ENCODE data around the gene RPS6KA3.
"Not testable (repeated sequence)": the region's sequence is repeated elsewhere in the genome, so short reads cannot be mapped to it uniquely, and the experiment has no call there.

The RPS6KA3 gene

DNA sequence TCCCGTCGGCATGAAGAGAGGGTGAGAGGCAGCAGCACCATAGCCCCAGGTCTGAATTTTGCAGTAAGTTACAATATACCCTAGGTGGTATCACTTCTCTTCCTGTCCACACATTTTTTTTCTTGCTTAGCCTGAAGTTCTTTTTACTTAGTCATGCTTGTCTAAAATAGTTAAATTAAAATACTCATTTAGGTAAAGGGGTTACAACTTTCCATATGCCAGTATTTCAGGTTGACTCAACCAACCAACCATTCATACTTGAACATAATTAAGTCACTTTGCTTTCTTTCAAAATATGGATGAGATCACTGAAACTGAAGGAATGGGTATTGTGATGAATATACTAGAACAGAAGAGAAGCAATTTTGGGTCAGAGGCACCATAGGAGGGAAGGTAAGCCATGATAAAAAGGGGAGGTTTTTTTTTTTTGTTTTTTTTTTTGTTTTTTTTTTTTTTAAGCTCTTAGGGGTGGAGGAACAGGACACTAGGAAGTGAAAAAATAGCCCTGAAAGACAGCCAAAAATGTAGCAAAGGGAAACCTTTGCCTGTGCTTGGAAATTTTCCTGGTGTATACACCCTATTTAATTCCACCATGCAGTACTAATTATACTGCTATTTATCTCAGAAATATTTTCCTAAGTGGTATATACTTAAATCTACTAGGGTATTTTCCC is 41.8 kb downstream of the RPS6KA3 start:
- in situ Hi-C loops (cut with MboI; ENCODE audit: low sequenced_read_pairs), result no loop called here

DNA sequence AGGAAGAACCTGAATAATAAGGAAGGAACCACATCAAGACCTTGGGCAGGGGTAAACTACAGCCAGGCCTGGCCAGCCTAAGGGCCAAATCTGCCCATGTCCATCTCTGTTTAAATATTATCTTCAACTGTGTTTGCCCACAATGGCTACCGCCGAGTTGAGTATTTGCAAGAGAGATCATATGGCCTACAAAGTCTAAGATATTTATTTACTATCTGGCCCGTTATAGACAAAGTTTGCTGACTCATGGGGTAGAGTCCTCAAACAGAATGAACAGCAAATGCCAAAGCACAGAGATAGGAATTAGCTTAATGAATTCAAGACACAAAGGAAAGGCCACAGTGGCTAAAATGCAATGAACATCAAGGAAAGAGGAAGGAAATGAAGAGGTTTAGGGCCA is 44.8 kb downstream of the RPS6KA3 start:
- in situ Hi-C loops (cut with MboI; ENCODE audit: low sequenced_read_pairs), result no loop called here

DNA sequence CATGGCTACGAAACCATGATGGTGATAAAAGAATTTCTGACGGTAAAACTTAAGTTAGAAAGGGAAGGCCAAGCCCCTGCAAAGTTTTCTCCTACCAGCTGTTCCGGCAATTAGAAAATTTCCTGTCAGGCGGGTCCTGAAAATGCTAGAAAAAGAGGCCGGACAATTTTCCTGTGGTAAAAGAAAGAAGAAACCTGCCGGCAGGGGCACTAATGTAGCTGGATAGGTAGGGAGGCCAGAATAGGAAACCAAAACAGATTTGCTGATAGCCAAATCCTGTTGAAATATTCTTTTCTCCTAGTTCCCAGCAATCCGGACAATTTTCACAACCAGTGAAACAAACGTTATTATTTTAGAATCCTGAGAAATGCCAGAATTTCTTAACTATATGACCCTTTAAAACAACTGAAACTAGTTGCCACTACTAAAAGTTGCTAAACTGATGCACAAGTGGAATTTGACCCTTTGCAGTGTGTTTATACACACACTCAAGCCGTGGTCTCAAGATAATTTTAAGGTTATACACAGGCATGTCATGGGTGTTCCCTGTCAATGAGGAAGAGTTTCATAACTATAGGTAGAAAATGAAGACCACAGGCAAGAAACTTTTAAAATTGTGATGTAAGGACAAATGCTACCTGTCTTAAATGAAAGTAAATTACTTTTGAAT is 47.7 kb downstream of the RPS6KA3 start:
- in situ Hi-C loops (cut with MboI; ENCODE audit: low sequenced_read_pairs), result no loop called here

GRCh38 chrX:20217906-20218305 is 48.8 kb downstream of the RPS6KA3 start:
- in situ Hi-C loops (cut with MboI; ENCODE audit: low sequenced_read_pairs), result no loop called here

DNA sequence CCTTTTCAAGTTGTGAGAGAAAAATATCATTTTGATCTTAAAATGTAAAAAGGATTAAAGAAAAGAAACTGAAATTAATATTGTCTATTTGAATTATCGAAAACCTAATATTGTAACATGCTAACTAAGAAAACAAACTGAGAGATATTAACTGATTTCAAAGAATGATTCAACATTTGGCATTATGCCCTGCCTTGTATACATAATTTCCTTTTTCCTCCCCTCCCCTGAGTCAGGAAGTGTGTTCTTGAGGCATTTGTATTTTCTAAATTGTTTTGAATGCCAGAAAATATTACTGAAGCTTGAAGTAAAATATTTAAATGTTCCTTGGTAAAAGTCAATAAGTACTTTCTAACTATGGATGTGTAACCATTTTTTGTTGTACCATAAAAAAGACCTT is 49.4 kb downstream of the RPS6KA3 start:
- in situ Hi-C loops (cut with MboI; ENCODE audit: low sequenced_read_pairs), result no loop called here

GRCh38 chrX:20215565-20215964 is 51.1 kb downstream of the RPS6KA3 start:
- in situ Hi-C loops (cut with MboI; ENCODE audit: low sequenced_read_pairs), result no loop called here

DNA sequence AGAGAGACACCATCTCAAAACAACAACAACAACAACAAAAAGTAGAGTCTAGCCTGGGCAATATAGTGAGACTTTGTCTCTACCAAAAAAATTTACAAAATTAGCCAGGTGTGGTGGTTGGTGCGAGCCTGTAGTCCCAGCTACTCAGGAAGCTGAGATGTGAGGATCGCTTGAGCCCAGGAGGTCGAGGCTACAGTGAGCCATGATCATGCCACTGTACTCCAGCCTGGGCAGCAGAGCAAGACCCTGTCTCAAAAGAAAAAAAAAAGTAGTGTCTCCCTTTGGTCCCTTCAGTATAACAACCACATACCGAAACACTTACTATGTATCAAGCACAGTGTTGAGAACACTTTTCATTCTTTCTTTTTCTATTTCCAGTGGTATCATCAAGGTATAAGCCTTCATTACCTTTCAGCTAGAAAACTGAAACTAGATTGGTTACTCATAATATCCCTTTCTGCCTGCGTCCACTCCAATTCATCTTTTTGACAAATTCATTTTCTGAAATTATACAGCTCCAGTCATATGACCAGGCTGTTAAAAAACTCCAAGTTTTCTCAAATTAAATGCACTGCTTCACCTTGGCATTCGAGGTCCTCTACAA is 54.1 kb downstream of the RPS6KA3 start:
- in situ Hi-C loops (cut with MboI; ENCODE audit: low sequenced_read_pairs), result no loop called here

DNA sequence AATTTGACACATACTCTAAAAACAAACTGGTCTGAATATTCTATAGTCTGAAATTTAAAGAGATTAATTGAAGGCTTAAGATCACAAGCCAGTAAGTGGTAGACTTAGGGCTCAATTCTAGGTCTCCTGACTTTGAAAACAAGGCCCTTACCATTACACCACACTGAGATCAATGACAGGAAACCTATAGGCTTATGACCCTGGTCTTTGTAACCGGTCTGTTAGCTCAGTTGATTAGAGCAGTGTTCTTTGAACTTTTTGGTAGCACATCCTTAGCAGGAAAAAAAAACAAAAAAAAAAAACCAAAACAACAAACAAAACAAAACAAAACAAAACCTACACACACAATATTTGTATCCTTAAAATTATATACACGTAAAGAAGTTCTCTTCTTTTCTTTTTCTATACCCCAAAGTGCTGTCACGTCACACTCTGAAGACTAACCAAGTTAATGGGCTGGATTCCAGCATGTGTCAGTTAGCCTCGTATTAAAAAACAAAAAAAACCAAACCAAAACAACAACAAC is 55.4 kb downstream of the RPS6KA3 start:
- in situ Hi-C loops (cut with MboI; ENCODE audit: low sequenced_read_pairs), result no loop called here

GRCh38 chrX:20205927-20206708 is 60.6 kb downstream of the RPS6KA3 start:
- in situ Hi-C loops (cut with MboI; ENCODE audit: low sequenced_read_pairs), result no loop called here

GRCh38 chrX:20204351-20204750 is 62.4 kb downstream of the RPS6KA3 start:
- in situ Hi-C loops (cut with MboI; ENCODE audit: low sequenced_read_pairs), result no loop called here

- in situ Hi-C loops (cut with MboI; ENCODE audit: low sequenced_read_pairs), result no loop called here
These were observed 69.0 kb downstream of the RPS6KA3 start for GRCh38 chrX:20197641-20198210.

GRCh38 chrX:20189171-20189570 is 77.5 kb downstream of the RPS6KA3 start:
- in situ Hi-C loops (cut with MboI; ENCODE audit: low sequenced_read_pairs), result no loop called here

DNA sequence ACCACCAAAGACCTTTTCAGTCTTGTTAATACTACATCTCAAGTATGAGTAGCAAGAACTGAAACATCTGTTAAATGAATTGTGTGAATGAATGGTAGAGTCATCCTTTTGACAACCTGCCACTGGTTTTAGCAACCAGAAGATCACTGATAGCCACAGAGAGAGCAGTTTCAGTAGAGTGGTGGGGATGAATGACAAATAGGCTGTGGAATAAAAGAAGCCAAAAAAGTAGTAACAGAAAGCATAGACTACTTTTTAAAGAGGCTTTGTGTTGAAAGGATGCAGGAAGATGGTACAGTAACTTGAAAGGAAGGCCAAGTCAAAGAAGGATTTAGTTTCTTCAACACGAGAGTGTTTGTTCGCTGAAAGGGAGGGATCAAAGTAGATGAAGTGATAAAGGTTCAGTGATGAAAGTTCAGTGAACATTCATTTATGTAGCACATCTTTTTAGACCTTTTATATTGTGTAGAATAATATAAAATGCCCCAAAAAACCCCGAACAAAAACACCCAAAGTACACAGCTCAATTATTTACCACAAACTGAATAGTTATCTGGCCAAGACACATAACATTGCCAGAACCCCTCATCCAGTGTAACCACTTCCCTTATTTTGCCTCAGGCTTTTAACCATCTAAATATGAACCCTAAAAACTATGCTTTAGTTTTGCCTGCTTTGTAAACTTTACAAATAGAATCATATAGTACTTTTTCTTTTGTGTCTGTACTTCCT is 84.9 kb downstream of the RPS6KA3 start:
- in situ Hi-C loops (cut with MboI; ENCODE audit: low sequenced_read_pairs), result no loop called here

DNA sequence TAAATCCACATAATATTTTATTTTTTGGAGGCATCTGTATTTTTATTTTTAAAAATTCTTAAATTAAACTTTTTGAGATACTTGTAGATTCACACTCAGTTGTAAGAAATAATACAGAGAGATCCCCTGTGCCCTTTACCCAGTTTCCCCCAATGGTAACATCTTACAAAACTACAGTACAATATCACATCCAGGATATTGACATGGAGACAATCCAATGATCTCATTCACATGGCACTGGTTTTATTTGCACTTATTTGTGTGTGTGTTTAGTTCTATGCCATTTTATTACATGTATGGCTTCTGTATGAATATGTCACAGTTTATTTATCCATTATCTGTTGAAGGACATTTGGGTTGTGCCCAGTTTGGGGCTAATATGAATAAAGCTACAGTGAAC is 89.6 kb downstream of the RPS6KA3 start:
- in situ Hi-C loops (cut with MboI; ENCODE audit: low sequenced_read_pairs), result no loop called here

- in situ Hi-C loops (cut with MboI; ENCODE audit: low sequenced_read_pairs), result no loop called here
These were observed 92.9 kb downstream of the RPS6KA3 start for GRCh38 chrX:20173856-20174255.

DNA sequence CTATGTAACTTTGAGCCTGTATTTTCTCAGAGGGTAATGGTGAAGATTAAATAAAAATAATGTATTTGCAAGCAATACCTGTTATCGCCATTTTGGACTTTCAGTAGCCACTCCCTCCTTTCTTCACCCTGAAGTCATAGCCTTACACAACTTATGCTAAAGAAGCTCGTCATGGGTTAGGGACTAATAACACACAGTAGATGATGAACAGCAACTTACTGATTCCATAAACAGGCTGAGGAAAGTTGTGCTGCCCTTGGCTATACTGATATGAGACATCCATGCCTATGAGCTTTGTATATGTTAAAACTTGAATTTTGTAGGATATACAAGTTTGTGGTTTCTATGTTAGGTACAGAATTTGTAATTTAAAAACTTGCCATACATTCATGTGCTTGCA is 93.4 kb downstream of the RPS6KA3 start:
- in situ Hi-C loops (cut with MboI; ENCODE audit: low sequenced_read_pairs), result no loop called here

DNA sequence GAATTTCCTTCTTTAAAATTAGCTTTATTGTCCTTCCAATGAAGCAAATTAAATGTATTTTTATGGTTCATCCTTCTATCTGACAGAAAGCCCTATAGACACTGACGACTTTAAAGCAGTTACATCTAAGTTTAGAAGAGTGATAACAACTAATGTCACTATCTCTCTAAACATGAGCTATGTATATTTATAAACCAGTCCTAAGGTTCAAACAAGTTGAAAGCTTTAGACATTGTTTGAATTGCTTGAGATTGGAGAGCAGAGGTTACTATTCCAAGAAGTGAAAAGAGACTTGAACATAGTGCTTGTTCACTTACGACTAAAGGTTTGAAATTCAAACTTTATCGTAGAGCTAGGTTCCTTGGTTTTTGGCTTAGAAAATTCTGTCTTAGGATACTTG is 94.8 kb downstream of the RPS6KA3 start:
- in situ Hi-C loops (cut with MboI; ENCODE audit: low sequenced_read_pairs), result no loop called here

GRCh38 chrX:20162516-20162915 is 104.2 kb downstream of the RPS6KA3 start:
- in situ Hi-C loops (cut with MboI; ENCODE audit: low sequenced_read_pairs), result not testable (repeated sequence)

DNA sequence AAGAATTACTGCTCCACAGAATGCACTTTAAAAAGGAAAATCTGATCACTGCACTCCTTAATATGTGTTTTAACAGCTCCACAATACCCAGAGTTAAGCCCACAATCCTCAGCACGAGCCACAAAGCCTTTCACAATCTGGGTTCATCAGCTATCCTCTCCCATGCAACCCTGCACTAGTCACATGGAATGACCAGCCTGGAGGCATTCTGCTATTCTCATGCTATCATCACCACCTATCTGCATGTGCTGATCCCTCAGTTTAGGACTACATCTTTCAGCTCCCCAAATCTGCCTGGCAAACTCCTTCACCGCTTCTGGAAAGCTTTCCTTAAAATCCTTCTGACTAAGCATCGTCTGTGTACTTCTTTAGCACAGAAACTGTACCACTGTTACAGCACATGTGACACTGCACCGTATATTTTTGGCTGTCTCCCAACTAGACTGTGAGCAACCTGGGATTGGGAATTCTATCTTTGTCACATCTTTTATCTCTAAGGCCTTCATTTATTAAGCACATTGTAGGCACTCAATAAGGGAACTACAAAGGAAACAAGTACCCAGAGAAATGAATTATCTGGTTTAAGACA is 106.8 kb downstream of the RPS6KA3 start:
- in situ Hi-C loops (cut with MboI; ENCODE audit: low sequenced_read_pairs), result no loop called here

GRCh38 chrX:20151689-20152088 is 115.0 kb downstream of the RPS6KA3 start:
- in situ Hi-C loops (cut with MboI; ENCODE audit: low sequenced_read_pairs), result no loop called here

All from HL-60/S4 treated with phorbol 12-myristate 13-acetate at 8.2 ng/mL for 4 days and 3 days (cell line).